Tibial nerve (tissue), 4 donors: ENCODE measurements around the gene RELN. TPM values are rescaled to one million over a fixed set of nuclear protein-coding genes. Genes with fewer than 3 reads are reported as not detected.
A peak's percentile ranks its signal among the peaks of the same experiment; 100 is the strongest.

Experiments used
- DNase-seq, 2 donors: peaks; one replicate each; pipeline ENCODE4 v3.0.0-alpha.2; 2019; ENCODE audit warnings: low spot score in 2 of 2
- H3K27ac ChIP-seq, 4 donors: fragments of 200-600 bp; sonication (generic) in 3 of 4; one replicate each; pipeline ENCODE4 v1.5.1; 2017 to 2019; ENCODE audit warnings: mild to moderate bottlenecking in 1 of 4
- H3K27me3 ChIP-seq, 2 donors: fragments of 200-600 bp; sonication (generic) in 1 of 2; one replicate each; pipeline versions ENCODE4 v1.5.1 to v1.6.0; 2017 to 2019
- H3K36me3 ChIP-seq, 3 donors: fragments of 200-600 bp; sonication (generic); one replicate each; pipeline ENCODE4 v1.5.1; 2018 to 2019
- H3K4me1 ChIP-seq, 4 donors: fragments of 200-600 bp; sonication (generic) in 3 of 4; one replicate each; pipeline ENCODE4 v1.5.1; 2017 to 2019
- H3K4me3 ChIP-seq, 4 donors: fragments of 200-600 bp; sonication (generic) in 3 of 4; one replicate each; pipeline ENCODE4 v1.5.1; 2017 to 2019; ENCODE audit warnings: mild to moderate bottlenecking in 1 of 4, moderate library complexity in 1 of 4
- H3K9me3 ChIP-seq, 4 donors: fragments of 200-600 bp; sonication (generic) in 3 of 4; one replicate each; pipeline ENCODE4 v1.5.1; 2017 to 2019
- EP300 ChIP-seq, 2 donors: sonication (generic); formaldehyde crosslinking; IDR thresholded peaks; one replicate each; pipeline ENCODE4 v1.6.1; 2017; ENCODE audit warnings: antibody characterized with exemption in 2 of 2, mild to moderate bottlenecking in 1 of 2
- POLR2A ChIP-seq, 2 donors: fragments of 450-650 bp; IDR thresholded peaks; one replicate each; pipeline ENCODE4 v1.6.1; 2017; ENCODE audit warnings: antibody characterized with exemption in 2 of 2, mild to moderate bottlenecking in 2 of 2, moderate library complexity in 2 of 2
- WGBS, 2 donors: methylation state at CpG; one replicate each; pipeline ENCODE4 v1.1.5; 2018; 5-methylcytosine and 5-hydroxymethylcytosine counted together
- total RNA-seq, 4 donors: library from RNA; depleted of rRNA; stranded (reverse); fragments of >200 nt; gene quantifications; one replicate each; pipeline ENCODE4 v1.1.0, GENCODE V29; 2016
- TF ChIP-seq, protein P1 (sequence below), 5 experiments: fragments of 200-600 bp in 3 of 5; fragments of 450-650 bp in 2 of 5; sonication (generic) in 3 of 5; IDR thresholded peaks; one replicate each; pipeline ENCODE4 v1.5.1; 2016 to 2019; ENCODE audit warnings: antibody characterized with exemption in 5 of 5, mild to moderate bottlenecking in 3 of 5, moderate library complexity in 2 of 5

Gene RELN
- total RNA-seq, 4 donors from 2014 or later, result 80.4 to 117 (median 102) TPM

DNA sequence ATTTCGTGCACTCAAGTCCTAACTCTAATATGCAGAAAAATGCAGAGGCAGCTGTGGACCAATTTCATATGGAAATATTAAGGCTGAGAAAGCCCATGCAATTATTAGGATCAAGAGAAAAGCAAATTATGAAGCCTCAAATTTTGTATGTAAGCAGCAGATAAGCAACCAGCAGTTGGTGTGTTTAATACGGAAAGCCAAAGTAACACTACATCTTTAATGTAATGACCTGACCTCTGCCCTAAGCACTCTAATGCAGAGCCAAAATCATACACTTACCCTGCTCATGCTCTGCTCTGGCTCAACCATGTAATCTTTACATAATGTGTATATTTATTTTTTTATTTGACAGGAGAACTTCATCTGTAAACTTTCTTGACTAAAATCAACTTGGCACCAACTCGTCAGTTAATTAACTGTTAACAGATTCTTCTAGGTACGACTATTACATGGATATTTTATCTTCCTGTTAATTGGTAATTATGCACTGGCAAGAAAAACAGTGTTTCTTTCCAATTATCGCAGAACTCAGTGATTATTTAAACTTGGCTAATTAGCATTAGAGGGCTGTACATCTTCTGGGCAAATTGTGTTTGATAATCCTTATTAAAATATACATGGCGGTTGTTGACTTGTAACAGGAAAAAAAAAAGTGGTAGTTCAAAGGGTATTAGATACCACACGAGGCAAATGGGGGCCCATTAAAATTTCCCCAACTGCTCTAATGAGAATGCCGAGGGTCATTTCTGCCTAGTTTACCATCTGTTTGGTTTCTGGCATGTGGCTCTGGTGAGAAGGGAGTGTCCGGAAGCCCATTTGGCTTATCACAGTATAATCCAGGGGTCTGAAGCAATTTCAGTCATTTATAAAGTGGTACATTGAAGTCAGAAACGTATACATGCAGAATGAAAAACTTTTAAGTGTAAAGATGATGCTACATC, 94.5 kb downstream of the RELN start:
- Histone ChIP-seq H3K4me1 (peaks cover 0 to 15% (median 0%) of the 10 kb centered on the region in 4 donors), H3K27me3 (no peaks in the 10 kb centered on the region), H3K9me3 (no peaks in the 10 kb centered on the region), H3K27ac (no peak overlapping the region), H3K4me3 (no peak overlapping the region), H3K36me3 (no peaks in the 10 kb centered on the region)
- TF ChIP-seq, protein P1, sequence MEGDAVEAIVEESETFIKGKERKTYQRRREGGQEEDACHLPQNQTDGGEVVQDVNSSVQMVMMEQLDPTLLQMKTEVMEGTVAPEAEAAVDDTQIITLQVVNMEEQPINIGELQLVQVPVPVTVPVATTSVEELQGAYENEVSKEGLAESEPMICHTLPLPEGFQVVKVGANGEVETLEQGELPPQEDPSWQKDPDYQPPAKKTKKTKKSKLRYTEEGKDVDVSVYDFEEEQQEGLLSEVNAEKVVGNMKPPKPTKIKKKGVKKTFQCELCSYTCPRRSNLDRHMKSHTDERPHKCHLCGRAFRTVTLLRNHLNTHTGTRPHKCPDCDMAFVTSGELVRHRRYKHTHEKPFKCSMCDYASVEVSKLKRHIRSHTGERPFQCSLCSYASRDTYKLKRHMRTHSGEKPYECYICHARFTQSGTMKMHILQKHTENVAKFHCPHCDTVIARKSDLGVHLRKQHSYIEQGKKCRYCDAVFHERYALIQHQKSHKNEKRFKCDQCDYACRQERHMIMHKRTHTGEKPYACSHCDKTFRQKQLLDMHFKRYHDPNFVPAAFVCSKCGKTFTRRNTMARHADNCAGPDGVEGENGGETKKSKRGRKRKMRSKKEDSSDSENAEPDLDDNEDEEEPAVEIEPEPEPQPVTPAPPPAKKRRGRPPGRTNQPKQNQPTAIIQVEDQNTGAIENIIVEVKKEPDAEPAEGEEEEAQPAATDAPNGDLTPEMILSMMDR (IDR thresholded peaks at IDR 0.05), result no peak
- TF ChIP-seq POLR2A (IDR thresholded peaks at IDR 0.05) (no peak), EP300 (IDR thresholded peaks at IDR 0.05) (no peak)
- DNase-seq, result no peak
- 67 to 68% methylated on average over 10 of the region's 10 CpGs for WGBS, 2 donors

DNA sequence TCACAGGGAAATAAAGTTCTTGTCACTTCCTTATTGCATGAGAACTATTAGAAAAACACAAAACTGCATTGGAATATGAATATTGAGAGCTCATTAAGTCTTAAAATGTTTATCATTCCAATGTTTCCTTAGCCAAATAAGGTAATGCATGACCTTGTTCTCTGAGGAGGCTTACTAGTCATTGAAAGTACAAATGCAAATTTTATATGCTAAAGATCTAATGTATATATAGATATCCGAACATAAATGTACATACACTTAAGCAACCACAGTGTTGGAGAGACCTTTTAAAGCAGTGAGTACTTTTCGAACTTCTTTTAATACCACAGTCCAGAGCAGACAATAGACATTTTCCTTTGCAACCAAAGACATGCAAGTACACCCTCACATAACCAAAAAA, 96.1 kb downstream of the RELN start:
- peak overlapping the region in 1 of 4 donors; percentile 3 for H3K27ac ChIP-seq
- H3K27me3 ChIP-seq, result no peaks in the 10 kb centered on the region
- TF ChIP-seq EP300 (IDR thresholded peaks at IDR 0.05), result no peak
- no peak for TF ChIP-seq POLR2A (IDR thresholded peaks at IDR 0.05)
- TF ChIP-seq, protein P1 (IDR thresholded peaks at IDR 0.05), result no peak
- DNase-seq, result no peak
- no peak overlapping the region for H3K4me3 ChIP-seq
- H3K9me3 ChIP-seq, result no peaks in the 10 kb centered on the region
- no peaks in the 10 kb centered on the region for H3K36me3 ChIP-seq
- WGBS, 2 donors, result 70 to 80% methylated on average over 2 of the region's 2 CpGs
- H3K4me1 ChIP-seq, result peaks cover 0 to 23% (median 0%) of the 10 kb centered on the region in 4 donors

DNA sequence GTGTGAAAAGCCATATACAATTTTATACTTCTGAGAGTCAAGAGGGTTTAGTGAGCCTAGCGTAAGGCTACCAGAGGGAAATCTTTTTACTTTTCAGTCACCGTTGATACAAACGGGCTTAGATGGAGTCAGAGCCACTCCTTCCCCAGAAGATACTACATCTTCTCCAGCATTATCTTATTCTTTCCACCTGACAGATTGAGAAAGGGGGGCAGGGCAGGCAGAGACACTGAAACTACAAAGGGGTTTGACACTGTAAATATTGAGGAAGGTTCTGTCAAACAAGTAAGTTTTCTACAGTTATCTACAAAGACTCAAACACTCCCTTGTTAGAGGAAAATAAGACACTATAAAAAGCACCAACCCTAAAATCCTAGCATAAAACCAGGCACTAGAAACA, 100.0 kb downstream of the RELN start:
- DNase-seq, result no peak
- Histone ChIP-seq H3K27me3 (no peaks in the 10 kb centered on the region), H3K4me1 (peaks cover 0 to 23% (median 0%) of the 10 kb centered on the region in 4 donors), H3K9me3 (peaks cover 0 to 5% (median 0%) of the 10 kb centered on the region in 4 donors), H3K27ac (peak overlapping the region in 2 of 4 donors; percentile 20 to 38), H3K36me3 (no peaks in the 10 kb centered on the region), H3K4me3 (no peak overlapping the region)
- 27 to 40% methylated on average over 3 of the region's 3 CpGs for WGBS, 2 donors
- TF ChIP-seq, protein P1 (IDR thresholded peaks at IDR 0.05), result no peak
- TF ChIP-seq EP300 (IDR thresholded peaks at IDR 0.05) (no peak), POLR2A (IDR thresholded peaks at IDR 0.05) (no peak)

DNA sequence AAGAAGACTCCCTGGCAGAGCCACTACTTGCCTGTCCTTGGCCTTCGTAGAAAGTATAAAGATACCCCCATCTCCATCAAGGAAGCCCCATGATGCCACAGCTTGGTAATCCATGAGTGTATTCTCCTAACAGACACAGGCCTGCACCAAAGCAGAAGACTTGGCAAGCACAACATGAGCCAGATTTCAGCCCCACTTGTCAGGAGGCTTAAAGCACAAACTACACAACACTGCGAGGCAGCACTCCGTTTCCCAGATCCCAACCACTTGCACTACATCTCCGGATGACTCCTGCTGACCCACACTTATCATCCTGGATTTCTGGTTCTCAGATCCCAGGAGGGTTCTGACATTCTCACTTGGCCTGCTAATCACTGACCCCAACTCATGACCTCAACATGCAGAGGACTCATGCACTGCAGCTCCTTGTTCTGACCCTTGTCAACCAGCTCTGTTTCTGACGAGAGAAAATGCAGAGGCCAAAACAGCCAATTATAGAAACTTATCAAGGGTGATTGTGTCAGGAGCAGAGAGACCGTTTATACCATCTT, 100.8 kb downstream of the RELN start:
- peaks cover 0 to 5% (median 0%) of the 10 kb centered on the region in 4 donors for H3K9me3 ChIP-seq
- no peaks in the 10 kb centered on the region for H3K27me3 ChIP-seq
- H3K4me1 ChIP-seq, result peaks cover 0 to 19% (median 0%) of the 10 kb centered on the region in 4 donors
- H3K4me3 ChIP-seq, result no peak overlapping the region
- H3K36me3 ChIP-seq, result no peaks in the 10 kb centered on the region
- TF ChIP-seq, protein P1 (IDR thresholded peaks at IDR 0.05), result no peak
- no peak for TF ChIP-seq POLR2A (IDR thresholded peaks at IDR 0.05)
- no peak for TF ChIP-seq EP300 (IDR thresholded peaks at IDR 0.05)
- 63 to 64% methylated on average over 6 of the region's 6 CpGs for WGBS, 2 donors
- H3K27ac ChIP-seq, result peak overlapping the region in 2 of 4 donors; percentile 38 to 53
- DNase-seq, result no peak
